GM12878 (cell line): ENCODE data around the gene KLHL34. TPM values are rescaled to one million over a fixed set of nuclear protein-coding genes. Genes with fewer than 3 reads are reported as not detected.

Experiments used
- ATAC-seq: fragments of 200-7000 bp; cut with Tn5 transposase; 3 replicates; pipeline ENCODE4 v1.9.1; 2020; ENCODE audit warnings: mild to moderate bottlenecking, moderate library complexity
- BruUV-seq: library from RNA; stranded (reverse); fragments of 400-500 nt; replicated peaks from 2 replicates; lab custom pipeline; 2021; lab: Mats Ljungman, UMichigan
- CTCF ChIA-PET: fragments of 300-600 bp; sonication (Branson Sonifier 250); formaldehyde crosslinking; extraction: SDS; loops from one replicate; lab custom pipeline; 2021; ENCODE audit warnings: inconsistent platforms; lab: Yijun Ruan, JAX
- POLR2A ChIA-PET: fragments of 350-600 bp; formaldehyde crosslinking; extraction: SDS; loops from one replicate; lab custom pipeline; 2021; ENCODE audit warnings: inconsistent platforms; lab: Charles Lee
- RAD21 ChIA-PET: fragments of 300-600 bp; sonication (Branson Sonifier 250); formaldehyde crosslinking; loops from one replicate; lab custom pipeline; 2023; ENCODE audit warnings: antibody characterized with exemption; ENCODE audit not compliant: unreplicated experiment; lab: Charles Lee
- SMC1A ChIA-PET: fragments of 300-600 bp; sonication (Branson Sonifier 250); formaldehyde crosslinking; loops from one replicate; lab custom pipeline; 2023; ENCODE audit not compliant: unreplicated experiment, uncharacterized antibody; lab: Charles Lee
- DNase-seq: peaks from one replicate; pipeline ENCODE4 v3.0.0-alpha.2; 2011; ENCODE audit warnings: low read depth, low spot score
- FAIRE-seq: peaks from 3 replicates; lab custom pipeline; 2011; peaks lifted over from hg19 to GRCh38; lab: Jason Lieb, UNC
- H2AFZ ChIP-seq: 2 replicates; pipeline ENCODE4 v1.6.0; 2011; ENCODE audit warnings: low read depth, low read length, control low read depth; ENCODE audit not compliant: control insufficient read depth
- H3K27ac ChIP-seq: 2 replicates; pipeline ENCODE4 v1.5.1; 2011; ENCODE audit warnings: control low read depth; ENCODE audit not compliant: control insufficient read depth, insufficient read depth
- H3K27me3 ChIP-seq, 2 experiments: replicated peaks in 1 of 2; 2 replicates each; pipeline versions ENCODE4 v1.6.0 to v1.6.1; 2011; ENCODE audit warnings: low read length in 1 of 2; ENCODE audit not compliant: control insufficient read depth in 2 of 2, insufficient read depth in 2 of 2
- H3K36me3 ChIP-seq, 2 experiments: 2 replicates each; pipeline ENCODE4 v1.5.1; 2011; ENCODE audit warnings: low read length in 1 of 2; ENCODE audit not compliant: control insufficient read depth in 2 of 2, insufficient read depth in 2 of 2
- H3K4me1 ChIP-seq: 2 replicates; pipeline ENCODE4 v1.6.1; 2011; ENCODE audit warnings: mild to moderate bottlenecking, low read length, moderate library complexity, mixed read lengths; ENCODE audit not compliant: control insufficient read depth, insufficient read depth
- H3K4me2 ChIP-seq: 2 replicates; pipeline ENCODE4 v1.6.0; 2011; ENCODE audit warnings: control low read depth; ENCODE audit not compliant: control insufficient read depth, insufficient read depth
- H3K4me3 ChIP-seq: fragments of 200-600 bp; sonication (generic); 2 replicates; pipeline ENCODE4 v1.5.1; 2016
- H3K79me2 ChIP-seq: 2 replicates; pipeline ENCODE4 v1.6.0; 2011; ENCODE audit warnings: low read length; ENCODE audit not compliant: control insufficient read depth, insufficient read depth
- H3K9ac ChIP-seq: 2 replicates; pipeline ENCODE4 v1.8.0; 2011; ENCODE audit warnings: low read length, control low read depth, mixed read lengths; ENCODE audit not compliant: control insufficient read depth, insufficient read depth
- H3K9me3 ChIP-seq: replicated peaks from 3 replicates; pipeline ENCODE4 v1.5.1; 2011; ENCODE audit warnings: mild to moderate bottlenecking, low read length; ENCODE audit not compliant: control insufficient read depth, insufficient read depth
- H4K20me1 ChIP-seq: 2 replicates; pipeline ENCODE4 v1.6.0; 2011; ENCODE audit not compliant: control insufficient read depth, insufficient read depth
- IRF4 ChIP-seq: IDR thresholded peaks from 2 replicates; pipeline ENCODE4 v1.6.1; 2011; ENCODE audit warnings: low read depth, low read length
- JUNB ChIP-seq: IDR thresholded peaks from 2 replicates; pipeline ENCODE4 v1.6.1; 2016; ENCODE audit warnings: antibody characterized with exemption, mild to moderate bottlenecking
- KDM1A ChIP-seq: fragments of 200-600 bp; sonication (generic); IDR thresholded peaks from 2 replicates; pipeline ENCODE4 v1.6.1; 2016; ENCODE audit warnings: borderline replicate concordance
- NFXL1 ChIP-seq: fragments of 450-650 bp; IDR thresholded peaks from 2 replicates; pipeline ENCODE4 v1.6.1; 2017; ENCODE audit warnings: antibody characterized with exemption, mild to moderate bottlenecking, borderline replicate concordance
- NR2C2 ChIP-seq: IDR thresholded peaks from 2 replicates; pipeline ENCODE4 v1.6.1; 2011; ENCODE audit warnings: borderline replicate concordance, low read depth; ENCODE audit not compliant: control insufficient read depth, insufficient read length
- POLR2AphosphoS2 ChIP-seq: IDR thresholded peaks from 2 replicates; pipeline ENCODE4 v1.6.1; 2011; ENCODE audit warnings: low read depth, mild to moderate bottlenecking, low read length, improper control_type of control experiment, moderate library complexity
- POLR2AphosphoS5 ChIP-seq: IDR thresholded peaks from 2 replicates; pipeline ENCODE4 v1.6.1; 2011; ENCODE audit warnings: mild to moderate bottlenecking, low read length, inconsistent platforms
- RUNX3 ChIP-seq: IDR thresholded peaks from 2 replicates; pipeline ENCODE4 v1.6.1; 2012; ENCODE audit warnings: low read length, inconsistent platforms
- SKIL ChIP-seq: fragments of 450-650 bp; IDR thresholded peaks from 2 replicates; pipeline ENCODE4 v1.6.1; 2017; ENCODE audit warnings: mild to moderate bottlenecking, low read depth, inconsistent platforms; ENCODE audit not compliant: poor library complexity, severe bottlenecking
- SPI1 ChIP-seq: IDR thresholded peaks from 2 replicates; pipeline ENCODE4 v1.6.1; 2011; ENCODE audit warnings: low read depth, mild to moderate bottlenecking, low read length, moderate library complexity, borderline replicate concordance; ENCODE audit not compliant: insufficient read depth
- SREBF1 ChIP-seq: IDR thresholded peaks from 2 replicates; pipeline ENCODE4 v1.6.1; 2012; ENCODE audit warnings: mild to moderate bottlenecking, low read length
- WGBS: methylation state at CpG from one replicate; pipeline ENCODE4 v1.1.6; 2016; ENCODE audit warnings: low lambda C conversion rate; ENCODE audit not compliant: insufficient replicate concordance, insufficient coverage; ENCODE audit errors: missing lambda C conversion rate; 5-methylcytosine and 5-hydroxymethylcytosine counted together
- in situ Hi-C: fragments of 300-500 bp; cut with MboI; formaldehyde crosslinking; loops from 9 replicates; pipeline ENCODE4 v1.14.3; 2018; ENCODE audit warnings: mixed read lengths
- intact Hi-C: fragments of 100-400 bp; cut with micrococcal nuclease; formaldehyde crosslinking; loops from one replicate; pipeline ENCODE4 v1.14.2; 2022; ENCODE audit not compliant: unreplicated experiment
- polyA plus RNA-seq, 11 experiments: library from polyadenylated mRNA; depleted of rRNA in 4 of 11; unstranded in 6 of 11; stranded (reverse) in 5 of 11; fragments of >200 nt; fragmentation: Nextera tagmentation in 4 of 11; fragmentation: Illumina TruSeq in 1 of 11; extraction: Ambion mirVana in 4 of 11; extraction: Trizol in 1 of 11; gene quantifications; 1 replicate in 1 of 11; 2 replicates in 10 of 11; pipeline versions ENCODE4 v1.2.1 to v1.2.3, GENCODE V29; 2011 to 2016; ENCODE audit warnings: inconsistent platforms in 2 of 11, missing spikeins in 2 of 11, low read depth in 1 of 11
- total RNA-seq, 4 experiments: library from RNA; depleted of rRNA in 3 of 4; stranded (reverse); fragments of >200 nt in 3 of 4; fragmentation: Illumina TruSeq in 1 of 4; extraction: Trizol in 1 of 4; gene quantifications; 2 replicates each; pipeline versions ENCODE4 v1.2.1 to v1.2.3, GENCODE V29; 2013 to 2021
- TF ChIP-seq, protein P1 (sequence below): fragments of 450-650 bp; IDR thresholded peaks from 2 replicates; pipeline ENCODE4 v1.6.1; 2018; ENCODE audit warnings: borderline replicate concordance, mild to moderate bottlenecking; ENCODE audit not compliant: partially characterized antibody
- TF ChIP-seq, protein P2 (sequence below): fragments of 450-650 bp; IDR thresholded peaks from 2 replicates; pipeline ENCODE4 v1.6.1; 2017; ENCODE audit warnings: antibody characterized with exemption, mild to moderate bottlenecking, moderate library complexity
- TF ChIP-seq, protein P3 (sequence below): fragments of 450-650 bp; IDR thresholded peaks from 2 replicates; pipeline ENCODE4 v1.6.1; 2017; ENCODE audit warnings: mild to moderate bottlenecking, moderate library complexity

Gene KLHL34
- total and polyA plus RNA-seq, 10 of the 15 experiments (the other 5 are each of a cell fraction or from before 2014, with no cell fraction given) = not detected

GRCh38 chrX:21660156-21660555 lies 2.0 kb upstream of the KLHL34 start:
- H4K20me1 ChIP-seq = no peaks in the 10 kb centered on the region
- FAIRE-seq (no peak), DNase-seq (no peak), ATAC-seq (no peak)
- no peaks in the 10 kb centered on the region for H3K27me3 ChIP-seq
- no peak overlapping the region for H3K4me2 ChIP-seq
- in situ Hi-C loops (no loop called here), intact Hi-C loops (no loop called here)
- H3K4me3 ChIP-seq = no peak overlapping the region
- ChIA-PET RAD21 (no interaction called here), SMC1A (no interaction called here), POLR2A (no interaction called here), CTCF (no interaction called here)
- no peak overlapping the region for H3K9ac ChIP-seq
- no peak overlapping the region for H2AFZ ChIP-seq
- BruUV-seq = no TSS peak
- 63% methylated on average over 2 of the region's 2 CpGs for WGBS
- no peaks in the 10 kb centered on the region; the same call in 2 of the 3 replicates for H3K9me3 ChIP-seq
- no peak overlapping the region for H3K27ac ChIP-seq
- no peaks in the 10 kb centered on the region for H3K36me3 ChIP-seq
- H3K4me1 ChIP-seq = no peaks in the 10 kb centered on the region
- no peaks in the 10 kb centered on the region for H3K79me2 ChIP-seq
- TF ChIP-seq POLR2AphosphoS5 = no peak
- TF ChIP-seq SPI1 = no peak
- TF ChIP-seq, protein P1, sequence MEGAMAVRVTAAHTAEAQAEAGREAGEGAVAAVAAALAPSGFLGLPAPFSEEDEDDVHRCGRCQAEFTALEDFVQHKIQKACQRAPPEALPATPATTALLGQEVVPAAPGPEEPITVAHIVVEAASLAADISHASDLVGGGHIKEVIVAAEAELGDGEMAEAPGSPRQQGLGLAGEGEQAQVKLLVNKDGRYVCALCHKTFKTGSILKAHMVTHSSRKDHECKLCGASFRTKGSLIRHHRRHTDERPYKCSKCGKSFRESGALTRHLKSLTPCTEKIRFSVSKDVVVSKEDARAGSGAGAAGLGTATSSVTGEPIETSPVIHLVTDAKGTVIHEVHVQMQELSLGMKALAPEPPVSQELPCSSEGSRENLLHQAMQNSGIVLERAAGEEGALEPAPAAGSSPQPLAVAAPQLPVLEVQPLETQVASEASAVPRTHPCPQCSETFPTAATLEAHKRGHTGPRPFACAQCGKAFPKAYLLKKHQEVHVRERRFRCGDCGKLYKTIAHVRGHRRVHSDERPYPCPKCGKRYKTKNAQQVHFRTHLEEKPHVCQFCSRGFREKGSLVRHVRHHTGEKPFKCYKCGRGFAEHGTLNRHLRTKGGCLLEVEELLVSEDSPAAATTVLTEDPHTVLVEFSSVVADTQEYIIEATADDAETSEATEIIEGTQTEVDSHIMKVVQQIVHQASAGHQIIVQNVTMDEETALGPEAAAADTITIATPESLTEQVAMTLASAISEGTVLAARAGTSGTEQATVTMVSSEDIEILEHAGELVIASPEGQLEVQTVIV = no peak
- no peak for TF ChIP-seq NR2C2
- TF ChIP-seq KDM1A = no peak
- TF ChIP-seq SKIL = no peak
- no peak for TF ChIP-seq RUNX3
- no peak for TF ChIP-seq JUNB
- TF ChIP-seq, protein P2, sequence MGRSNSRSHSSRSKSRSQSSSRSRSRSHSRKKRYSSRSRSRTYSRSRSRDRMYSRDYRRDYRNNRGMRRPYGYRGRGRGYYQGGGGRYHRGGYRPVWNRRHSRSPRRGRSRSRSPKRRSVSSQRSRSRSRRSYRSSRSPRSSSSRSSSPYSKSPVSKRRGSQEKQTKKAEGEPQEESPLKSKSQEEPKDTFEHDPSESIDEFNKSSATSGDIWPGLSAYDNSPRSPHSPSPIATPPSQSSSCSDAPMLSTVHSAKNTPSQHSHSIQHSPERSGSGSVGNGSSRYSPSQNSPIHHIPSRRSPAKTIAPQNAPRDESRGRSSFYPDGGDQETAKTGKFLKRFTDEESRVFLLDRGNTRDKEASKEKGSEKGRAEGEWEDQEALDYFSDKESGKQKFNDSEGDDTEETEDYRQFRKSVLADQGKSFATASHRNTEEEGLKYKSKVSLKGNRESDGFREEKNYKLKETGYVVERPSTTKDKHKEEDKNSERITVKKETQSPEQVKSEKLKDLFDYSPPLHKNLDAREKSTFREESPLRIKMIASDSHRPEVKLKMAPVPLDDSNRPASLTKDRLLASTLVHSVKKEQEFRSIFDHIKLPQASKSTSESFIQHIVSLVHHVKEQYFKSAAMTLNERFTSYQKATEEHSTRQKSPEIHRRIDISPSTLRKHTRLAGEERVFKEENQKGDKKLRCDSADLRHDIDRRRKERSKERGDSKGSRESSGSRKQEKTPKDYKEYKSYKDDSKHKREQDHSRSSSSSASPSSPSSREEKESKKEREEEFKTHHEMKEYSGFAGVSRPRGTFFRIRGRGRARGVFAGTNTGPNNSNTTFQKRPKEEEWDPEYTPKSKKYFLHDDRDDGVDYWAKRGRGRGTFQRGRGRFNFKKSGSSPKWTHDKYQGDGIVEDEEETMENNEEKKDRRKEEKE = no peak
- TF ChIP-seq, protein P3, sequence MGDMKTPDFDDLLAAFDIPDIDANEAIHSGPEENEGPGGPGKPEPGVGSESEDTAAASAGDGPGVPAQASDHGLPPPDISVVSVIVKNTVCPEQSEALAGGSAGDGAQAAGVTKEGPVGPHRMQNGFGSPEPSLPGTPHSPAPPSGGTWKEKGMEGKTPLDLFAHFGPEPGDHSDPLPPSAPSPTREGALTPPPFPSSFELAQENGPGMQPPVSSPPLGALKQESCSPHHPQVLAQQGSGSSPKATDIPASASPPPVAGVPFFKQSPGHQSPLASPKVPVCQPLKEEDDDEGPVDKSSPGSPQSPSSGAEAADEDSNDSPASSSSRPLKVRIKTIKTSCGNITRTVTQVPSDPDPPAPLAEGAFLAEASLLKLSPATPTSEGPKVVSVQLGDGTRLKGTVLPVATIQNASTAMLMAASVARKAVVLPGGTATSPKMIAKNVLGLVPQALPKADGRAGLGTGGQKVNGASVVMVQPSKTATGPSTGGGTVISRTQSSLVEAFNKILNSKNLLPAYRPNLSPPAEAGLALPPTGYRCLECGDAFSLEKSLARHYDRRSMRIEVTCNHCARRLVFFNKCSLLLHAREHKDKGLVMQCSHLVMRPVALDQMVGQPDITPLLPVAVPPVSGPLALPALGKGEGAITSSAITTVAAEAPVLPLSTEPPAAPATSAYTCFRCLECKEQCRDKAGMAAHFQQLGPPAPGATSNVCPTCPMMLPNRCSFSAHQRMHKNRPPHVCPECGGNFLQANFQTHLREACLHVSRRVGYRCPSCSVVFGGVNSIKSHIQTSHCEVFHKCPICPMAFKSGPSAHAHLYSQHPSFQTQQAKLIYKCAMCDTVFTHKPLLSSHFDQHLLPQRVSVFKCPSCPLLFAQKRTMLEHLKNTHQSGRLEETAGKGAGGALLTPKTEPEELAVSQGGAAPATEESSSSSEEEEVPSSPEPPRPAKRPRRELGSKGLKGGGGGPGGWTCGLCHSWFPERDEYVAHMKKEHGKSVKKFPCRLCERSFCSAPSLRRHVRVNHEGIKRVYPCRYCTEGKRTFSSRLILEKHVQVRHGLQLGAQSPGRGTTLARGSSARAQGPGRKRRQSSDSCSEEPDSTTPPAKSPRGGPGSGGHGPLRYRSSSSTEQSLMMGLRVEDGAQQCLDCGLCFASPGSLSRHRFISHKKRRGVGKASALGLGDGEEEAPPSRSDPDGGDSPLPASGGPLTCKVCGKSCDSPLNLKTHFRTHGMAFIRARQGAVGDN = no peak
- no peak for TF ChIP-seq POLR2AphosphoS2
- no peak for TF ChIP-seq IRF4
- TF ChIP-seq SREBF1 = no peak
- no peak for TF ChIP-seq NFXL1
